Measurements from ENCODE around the gene ARHGEF28. TPM values are rescaled to one million over a fixed set of nuclear protein-coding genes. Genes with fewer than 3 reads are reported as not detected.

The ARHGEF28 gene
- total and polyA plus RNA-seq, 12 donors, result 0.62 to 3.4 (median 1.5) TPM

DNA sequence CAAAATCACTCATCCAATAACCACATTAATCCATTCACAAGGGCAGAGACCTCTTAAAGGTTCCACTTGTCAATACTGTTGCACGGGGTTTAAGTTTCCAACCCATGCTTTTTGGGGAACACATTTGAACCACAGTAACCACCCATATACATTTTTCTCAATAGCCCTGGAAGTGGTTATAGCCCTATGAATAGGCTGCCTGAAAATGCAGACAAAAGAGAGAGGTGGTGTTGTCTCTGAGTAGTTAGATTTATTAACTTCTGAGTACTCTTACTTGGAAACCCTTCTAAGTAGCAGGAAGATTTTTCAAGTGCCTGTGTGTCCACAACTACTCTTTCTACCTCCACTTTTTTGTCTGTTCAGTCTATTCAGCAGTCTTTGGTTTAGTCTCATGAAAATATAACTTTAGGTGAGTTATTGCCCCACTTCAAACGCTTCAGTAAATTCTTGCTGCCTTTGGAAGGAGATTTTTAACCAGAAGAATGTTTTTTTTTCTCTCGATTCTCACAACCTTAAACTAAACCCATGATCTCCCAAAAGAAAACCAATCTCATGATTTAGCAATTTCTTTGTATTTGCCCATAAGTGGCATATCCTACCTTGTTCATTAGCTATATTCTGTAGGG, 42.6 kb downstream of the ARHGEF28 start:
- TF ChIP-seq, protein P1, sequence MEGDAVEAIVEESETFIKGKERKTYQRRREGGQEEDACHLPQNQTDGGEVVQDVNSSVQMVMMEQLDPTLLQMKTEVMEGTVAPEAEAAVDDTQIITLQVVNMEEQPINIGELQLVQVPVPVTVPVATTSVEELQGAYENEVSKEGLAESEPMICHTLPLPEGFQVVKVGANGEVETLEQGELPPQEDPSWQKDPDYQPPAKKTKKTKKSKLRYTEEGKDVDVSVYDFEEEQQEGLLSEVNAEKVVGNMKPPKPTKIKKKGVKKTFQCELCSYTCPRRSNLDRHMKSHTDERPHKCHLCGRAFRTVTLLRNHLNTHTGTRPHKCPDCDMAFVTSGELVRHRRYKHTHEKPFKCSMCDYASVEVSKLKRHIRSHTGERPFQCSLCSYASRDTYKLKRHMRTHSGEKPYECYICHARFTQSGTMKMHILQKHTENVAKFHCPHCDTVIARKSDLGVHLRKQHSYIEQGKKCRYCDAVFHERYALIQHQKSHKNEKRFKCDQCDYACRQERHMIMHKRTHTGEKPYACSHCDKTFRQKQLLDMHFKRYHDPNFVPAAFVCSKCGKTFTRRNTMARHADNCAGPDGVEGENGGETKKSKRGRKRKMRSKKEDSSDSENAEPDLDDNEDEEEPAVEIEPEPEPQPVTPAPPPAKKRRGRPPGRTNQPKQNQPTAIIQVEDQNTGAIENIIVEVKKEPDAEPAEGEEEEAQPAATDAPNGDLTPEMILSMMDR (IDR thresholded peaks at IDR 0.05), result no peak
- 90 to 92% methylated on average over 3 of the region's 3 CpGs for WGBS, 2 donors
- Histone ChIP-seq H3K27me3 (peaks cover 0 to 4% (median 0%) of the 10 kb centered on the region in 7 donors), H3K4me3 (no peak overlapping the region), H3K9me3 (no peaks in the 10 kb centered on the region), H3K27ac (no peak overlapping the region), H3K4me1 (peaks cover 0 to 10% (median 0%) of the 10 kb centered on the region in 9 donors), H3K36me3 (no peaks in the 10 kb centered on the region)
- ATAC-seq (no peak), DNase-seq (no peak)
- intact Hi-C loops (cut with DNase I), result no loop called here

DNA sequence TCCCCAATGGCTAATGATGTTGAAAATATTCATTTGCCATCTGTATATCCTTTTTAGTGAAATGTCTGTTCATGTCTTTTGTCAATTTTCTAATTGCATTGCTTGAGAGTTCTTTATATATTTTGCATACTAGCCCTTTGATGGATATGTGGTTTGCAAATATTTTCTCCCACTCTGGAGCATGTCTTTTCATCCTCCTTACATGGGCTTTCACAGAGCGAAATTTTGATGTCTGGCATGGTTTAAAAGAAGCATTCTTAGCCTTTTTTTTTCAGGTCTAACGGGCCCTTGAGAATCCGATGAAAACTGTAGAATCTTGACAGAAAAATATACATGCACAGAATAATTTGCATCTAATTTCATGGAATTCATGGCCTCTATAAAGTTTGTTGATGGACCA, 44.7 kb downstream of the ARHGEF28 start:
- Histone ChIP-seq H3K4me3 (no peak overlapping the region), H3K4me1 (peaks cover 0 to 22% (median 0%) of the 10 kb centered on the region in 9 donors), H3K9me3 (no peaks in the 10 kb centered on the region), H3K27me3 (peaks cover 0 to 4% (median 0%) of the 10 kb centered on the region in 7 donors), H3K36me3 (no peaks in the 10 kb centered on the region), H3K27ac (no peak overlapping the region)
- ATAC-seq, result no peak
- TF ChIP-seq, protein P1 (IDR thresholded peaks at IDR 0.05), result no peak
- no peak for DNase-seq
- WGBS, 2 donors, result 90 to 96% methylated on average over 3 of the region's 3 CpGs
- intact Hi-C loops (cut with DNase I), result no loop called here

DNA sequence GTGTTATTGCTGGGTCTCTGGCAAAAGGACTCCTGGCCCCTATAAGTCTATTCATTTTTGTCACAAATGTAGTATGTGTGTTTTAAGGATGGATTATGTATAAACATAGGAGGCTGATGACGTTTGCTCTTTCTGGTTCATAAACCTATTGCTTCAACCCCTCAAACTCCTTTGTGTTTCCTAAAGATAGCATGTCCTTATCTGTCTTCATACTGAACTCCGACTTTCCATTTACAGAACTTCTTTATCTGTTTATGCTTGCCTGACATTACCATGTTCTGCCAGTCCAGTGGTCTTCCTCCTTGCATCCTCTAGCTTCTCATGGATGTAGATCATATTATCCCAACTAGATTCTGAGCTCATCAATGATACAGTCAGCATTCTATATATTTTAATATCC, 46.1 kb downstream of the ARHGEF28 start:
- Histone ChIP-seq H3K36me3 (no peaks in the 10 kb centered on the region), H3K27me3 (no peaks in the 10 kb centered on the region), H3K27ac (no peak overlapping the region), H3K9me3 (no peaks in the 10 kb centered on the region), H3K4me1 (peaks cover 0 to 22% (median 0%) of the 10 kb centered on the region in 9 donors), H3K4me3 (no peak overlapping the region)
- no peak for DNase-seq
- 30 to 50% methylated on average over 2 of the region's 2 CpGs for WGBS, 2 donors
- intact Hi-C loops (cut with DNase I), result no loop called here
- TF ChIP-seq, protein P1 (IDR thresholded peaks at IDR 0.05), result no peak
- no peak for ATAC-seq

DNA sequence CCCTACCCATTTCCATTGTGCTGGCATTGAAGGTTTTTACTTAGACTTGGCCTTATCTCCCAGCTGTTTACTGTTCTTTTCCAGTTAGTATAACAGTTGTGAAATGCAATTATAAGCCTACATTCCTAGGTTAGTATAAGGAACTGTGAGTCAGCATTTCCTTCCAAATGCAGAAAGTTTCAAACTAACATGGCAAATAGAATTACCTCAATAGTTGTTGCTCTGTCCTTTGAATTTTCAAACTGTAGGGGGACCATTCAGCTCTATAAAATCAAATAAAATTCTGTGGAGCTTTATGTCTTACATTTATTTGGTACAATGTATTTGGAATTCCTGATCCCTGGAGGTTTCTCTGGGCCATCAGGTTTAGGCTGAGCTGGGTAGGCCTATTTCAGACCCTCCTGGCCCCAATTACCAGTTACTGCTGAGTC, 47.2 kb downstream of the ARHGEF28 start:
- ATAC-seq, result no peak
- no peak for DNase-seq
- Histone ChIP-seq H3K27me3 (no peaks in the 10 kb centered on the region), H3K9me3 (no peaks in the 10 kb centered on the region), H3K27ac (peak overlapping the region in 1 of 10 donors; percentile 22), H3K4me1 (peaks cover 0 to 22% (median 0%) of the 10 kb centered on the region in 9 donors), H3K4me3 (no peak overlapping the region), H3K36me3 (no peaks in the 10 kb centered on the region)
- intact Hi-C loops (cut with DNase I), result no loop called here
- TF ChIP-seq, protein P1 (IDR thresholded peaks at IDR 0.05), result no peak
